IPS DF 4.7 (cell line): Measurements from ENCODE around the gene SNX15.

Source experiments
- DNase-seq: peaks from one replicate; pipeline ENCODE4 v3.0.0-alpha.2; 2013; ENCODE audit warnings: low spot score; ENCODE audit errors: extremely low read depth

Gene SNX15

GRCh38 chr11:65083834-65084597 lies 56.8 kb downstream of the SNX15 start, which contains the start of the genes CDCA5 and ZFPL1:
Gene CDCA5 (minus strand): TSS chr11:65084040. CDS start chr11:65083978, 62 bp downstream.
Gene ZFPL1 (plus strand): TSS chr11:65084222. CDS start chr11:65084699, 477 bp downstream.
- no peak for DNase-seq

- DNase-seq: no peak
Measured at GRCh38 chr11:65084598-65085375, 57.5 kb downstream of the SNX15 start.

GRCh38 chr11:65085446-65085845 lies 58.2 kb downstream of the SNX15 start:
- DNase-seq: no peak

- no peak for DNase-seq
Measured at GRCh38 chr11:65086809-65087208, 59.6 kb downstream of the SNX15 start.

- no peak for DNase-seq
Measured at GRCh38 chr11:65087216-65087615, 60.0 kb downstream of the SNX15 start.

GRCh38 chr11:65087827-65088226 lies 60.6 kb downstream of the SNX15 start:
- DNase-seq: no peak

- DNase-seq: no peak
Measured at GRCh38 chr11:65089621-65090020, 62.4 kb downstream of the SNX15 start.
